ENCODE results near the gene EPHA1.

GRCh38 chr7:143415742-143416397 lies 7.2 kb upstream of the EPHA1 start:
- TF ChIP-seq USF2 (IDR thresholded peaks at IDR 0.05; ENCODE audit: borderline replicate concordance, low read depth, low read length) (no peak), SIN3A (IDR thresholded peaks at IDR 0.05; ENCODE audit: borderline replicate concordance, low read depth, low read length) (no peak), CTCF (IDR thresholded peaks at IDR 0.05) (no peak), REST (IDR thresholded peaks at IDR 0.05; ENCODE audit: low read depth, low read length) (no peak), TAF1 (IDR thresholded peaks at IDR 0.05; ENCODE audit: borderline replicate concordance, low read depth, low read length) (no peak), TEAD4 (IDR thresholded peaks at IDR 0.05; ENCODE audit: borderline replicate concordance, insufficient read depth) (no peak), MXI1 (IDR thresholded peaks at IDR 0.05; ENCODE audit: low read depth, low read length) (no peak)
